Glutamatergic neuron (in vitro differentiated cells): ENCODE results near the gene PCID2. TPM values are rescaled to one million over a fixed set of nuclear protein-coding genes. Genes with fewer than 3 reads are reported as not detected.

Source experiments
- DNase-seq: peaks from one replicate; pipeline ENCODE4 v3.0.0; 2022
- H3K27ac Mint-ChIP-seq: one replicate; pipeline ENCODE4 v1.8.0; 2020; ENCODE audit warnings: mild to moderate bottlenecking, mixed read lengths, inconsistent platforms; ENCODE audit not compliant: unreplicated experiment
- H3K27me3 Mint-ChIP-seq: one replicate; pipeline ENCODE4 v1.8.0; 2020; ENCODE audit warnings: mild to moderate bottlenecking, moderate library complexity, mixed read lengths, inconsistent platforms; ENCODE audit not compliant: unreplicated experiment
- H3K36me3 Mint-ChIP-seq: one replicate; pipeline ENCODE4 v1.8.0; 2020; ENCODE audit warnings: mild to moderate bottlenecking, mixed read lengths, inconsistent platforms; ENCODE audit not compliant: unreplicated experiment
- H3K4me1 Mint-ChIP-seq: one replicate; pipeline ENCODE4 v1.8.0; 2020; ENCODE audit warnings: mild to moderate bottlenecking, low read depth, mixed read lengths, inconsistent platforms; ENCODE audit not compliant: unreplicated experiment
- H3K4me3 Mint-ChIP-seq: one replicate; pipeline ENCODE4 v1.8.0; 2020; ENCODE audit warnings: mild to moderate bottlenecking, mixed read lengths, inconsistent platforms; ENCODE audit not compliant: unreplicated experiment
- H3K9me3 Mint-ChIP-seq: one replicate; pipeline ENCODE4 v1.8.0; 2020; ENCODE audit warnings: mild to moderate bottlenecking, moderate library complexity, mixed read lengths, inconsistent platforms; ENCODE audit not compliant: unreplicated experiment
- total RNA-seq: library from RNA; stranded (reverse); fragmentation: NEBNext Ultra II Directional; extraction: Animal tissue kit (Norgen Biotek cat#: 25700); gene quantifications from one replicate; pipeline ENCODE4 v1.2.1, GENCODE V29; 2021; ENCODE audit not compliant: unreplicated experiment
- TF ChIP-seq, protein P1 (sequence below): fragments of 200-600 bp; sonication (generic); IDR thresholded peaks from one replicate; pipeline ENCODE4 v1.5.0; 2021; ENCODE audit not compliant: partially characterized antibody, unreplicated experiment

Gene PCID2
- total RNA-seq, 1 donor from 2014 or later: 48.4 TPM

DNA sequence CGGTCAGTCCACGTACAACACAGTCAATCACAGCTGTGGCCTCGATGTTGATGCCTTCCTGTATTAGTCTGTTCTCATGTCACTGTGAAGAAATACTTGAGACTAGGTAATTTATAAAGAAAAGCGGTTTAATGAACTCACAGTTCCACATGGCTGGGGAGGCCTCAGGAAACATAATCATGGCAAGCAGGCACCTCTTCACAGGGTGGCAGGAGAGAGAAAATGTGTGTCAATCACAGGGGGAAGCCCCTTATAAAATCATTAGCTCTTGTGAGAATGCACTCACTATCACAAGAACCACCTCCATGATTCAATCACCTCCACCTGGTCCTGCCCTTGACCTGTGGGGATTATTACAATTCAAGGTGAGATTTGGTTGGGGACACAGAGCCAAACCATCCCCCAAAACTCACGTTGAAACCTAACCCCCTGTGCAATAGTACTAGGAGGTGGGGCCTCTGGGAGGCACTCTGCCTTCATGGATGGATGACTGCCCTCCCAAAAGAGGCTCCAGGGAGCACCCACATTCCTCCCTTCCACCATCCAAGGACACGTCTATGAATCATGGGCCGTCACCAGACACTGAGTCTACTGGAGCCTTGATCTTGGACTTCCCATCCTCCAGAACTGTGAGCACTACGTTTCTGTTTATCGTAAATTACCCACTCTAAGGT, 52.4 kb downstream of the PCID2 start:
- no peak for DNase-seq
- H3K4me3 Mint-ChIP-seq: no peak overlapping the region
- TF ChIP-seq, protein P1, sequence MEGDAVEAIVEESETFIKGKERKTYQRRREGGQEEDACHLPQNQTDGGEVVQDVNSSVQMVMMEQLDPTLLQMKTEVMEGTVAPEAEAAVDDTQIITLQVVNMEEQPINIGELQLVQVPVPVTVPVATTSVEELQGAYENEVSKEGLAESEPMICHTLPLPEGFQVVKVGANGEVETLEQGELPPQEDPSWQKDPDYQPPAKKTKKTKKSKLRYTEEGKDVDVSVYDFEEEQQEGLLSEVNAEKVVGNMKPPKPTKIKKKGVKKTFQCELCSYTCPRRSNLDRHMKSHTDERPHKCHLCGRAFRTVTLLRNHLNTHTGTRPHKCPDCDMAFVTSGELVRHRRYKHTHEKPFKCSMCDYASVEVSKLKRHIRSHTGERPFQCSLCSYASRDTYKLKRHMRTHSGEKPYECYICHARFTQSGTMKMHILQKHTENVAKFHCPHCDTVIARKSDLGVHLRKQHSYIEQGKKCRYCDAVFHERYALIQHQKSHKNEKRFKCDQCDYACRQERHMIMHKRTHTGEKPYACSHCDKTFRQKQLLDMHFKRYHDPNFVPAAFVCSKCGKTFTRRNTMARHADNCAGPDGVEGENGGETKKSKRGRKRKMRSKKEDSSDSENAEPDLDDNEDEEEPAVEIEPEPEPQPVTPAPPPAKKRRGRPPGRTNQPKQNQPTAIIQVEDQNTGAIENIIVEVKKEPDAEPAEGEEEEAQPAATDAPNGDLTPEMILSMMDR: no peak
- H3K27ac Mint-ChIP-seq: no peak overlapping the region
- peaks cover 5% of the 10 kb centered on the region for H3K36me3 Mint-ChIP-seq
- H3K27me3 Mint-ChIP-seq: peaks cover 4% of the 10 kb centered on the region
- peaks cover 6% of the 10 kb centered on the region for H3K9me3 Mint-ChIP-seq
- peaks cover 6% of the 10 kb centered on the region for H3K4me1 Mint-ChIP-seq

DNA sequence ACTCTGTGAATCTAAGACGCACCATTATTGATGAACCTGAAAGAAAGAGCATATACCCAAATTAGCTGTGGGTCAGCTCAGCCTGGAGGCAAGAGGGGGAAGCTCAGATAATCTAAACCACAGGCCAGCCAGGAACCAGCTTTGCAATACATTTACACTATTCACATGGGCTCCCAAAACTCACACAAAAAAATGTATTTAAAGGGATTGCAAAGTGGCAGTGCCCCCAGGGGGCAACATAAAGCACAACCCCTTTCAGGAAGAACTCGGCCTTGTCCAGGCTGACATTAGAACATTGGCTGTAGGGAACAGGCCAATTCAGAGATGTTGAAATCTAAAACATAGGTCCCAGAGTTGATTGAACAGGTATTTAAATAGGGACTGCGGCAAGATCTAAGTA, 53.3 kb downstream of the PCID2 start:
- TF ChIP-seq, protein P1: no peak
- Mint-ChIP-seq H3K27me3 (peaks cover 7% of the 10 kb centered on the region), H3K4me1 (peaks cover 7% of the 10 kb centered on the region), H3K36me3 (peaks cover 5% of the 10 kb centered on the region), H3K27ac (no peak overlapping the region), H3K9me3 (peaks cover 8% of the 10 kb centered on the region), H3K4me3 (peak overlapping the region; percentile 68)
- no peak for DNase-seq

DNA sequence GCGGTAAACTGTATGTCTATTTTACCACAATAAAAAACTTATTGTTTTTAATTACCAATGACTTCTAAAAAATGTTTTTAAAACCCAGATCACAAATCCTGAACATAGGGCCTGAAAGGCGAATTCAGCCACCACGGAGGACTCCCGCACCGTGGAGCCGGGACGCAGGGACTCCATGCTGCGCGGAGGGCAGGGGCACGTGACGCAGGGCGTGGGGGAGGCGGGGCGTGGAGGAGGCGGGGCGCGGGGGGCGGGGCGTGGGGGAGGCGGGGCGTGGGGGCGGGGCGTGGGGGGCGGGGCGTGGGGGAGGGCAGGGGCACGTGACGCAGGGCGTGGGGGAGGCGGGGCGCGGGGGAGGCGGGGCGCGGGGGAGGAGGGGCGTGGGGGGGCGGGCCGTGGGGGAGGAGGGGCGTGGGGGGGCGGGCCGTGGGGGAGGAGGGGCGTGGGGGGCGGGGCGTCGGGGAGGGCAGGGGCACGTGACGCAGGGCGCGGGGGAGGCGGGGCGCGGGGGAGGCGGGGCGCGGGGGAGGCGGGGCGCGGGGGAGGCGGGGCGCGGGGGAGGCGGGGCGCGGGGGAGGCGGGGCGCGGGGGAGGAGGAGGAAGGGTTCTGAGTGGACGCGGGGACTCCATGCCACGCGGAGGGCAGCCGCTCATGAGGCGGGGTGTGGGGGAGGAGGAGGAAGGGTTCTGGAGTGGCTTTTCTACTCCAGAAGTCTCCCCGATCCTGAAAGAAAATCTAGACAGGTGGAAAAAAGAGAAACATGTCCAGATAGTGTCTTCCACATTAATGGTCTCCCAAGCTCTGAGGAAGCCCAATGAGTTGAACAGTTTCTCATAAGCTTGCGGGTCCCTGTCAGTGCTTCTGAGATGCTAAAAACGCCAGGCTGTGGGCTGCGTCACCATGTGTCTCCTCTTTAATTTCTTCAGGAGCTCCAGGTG, 54.4 kb downstream of the PCID2 start:
- TF ChIP-seq, protein P1: no peak
- peak; percentile 79 for DNase-seq
- Mint-ChIP-seq H3K4me3 (peak overlapping the region; percentile 82), H3K36me3 (peaks cover 5% of the 10 kb centered on the region), H3K4me1 (peaks cover 8% of the 10 kb centered on the region), H3K27ac (peak overlapping the region; percentile 62), H3K27me3 (peaks cover 7% of the 10 kb centered on the region), H3K9me3 (peaks cover 9% of the 10 kb centered on the region)

DNA sequence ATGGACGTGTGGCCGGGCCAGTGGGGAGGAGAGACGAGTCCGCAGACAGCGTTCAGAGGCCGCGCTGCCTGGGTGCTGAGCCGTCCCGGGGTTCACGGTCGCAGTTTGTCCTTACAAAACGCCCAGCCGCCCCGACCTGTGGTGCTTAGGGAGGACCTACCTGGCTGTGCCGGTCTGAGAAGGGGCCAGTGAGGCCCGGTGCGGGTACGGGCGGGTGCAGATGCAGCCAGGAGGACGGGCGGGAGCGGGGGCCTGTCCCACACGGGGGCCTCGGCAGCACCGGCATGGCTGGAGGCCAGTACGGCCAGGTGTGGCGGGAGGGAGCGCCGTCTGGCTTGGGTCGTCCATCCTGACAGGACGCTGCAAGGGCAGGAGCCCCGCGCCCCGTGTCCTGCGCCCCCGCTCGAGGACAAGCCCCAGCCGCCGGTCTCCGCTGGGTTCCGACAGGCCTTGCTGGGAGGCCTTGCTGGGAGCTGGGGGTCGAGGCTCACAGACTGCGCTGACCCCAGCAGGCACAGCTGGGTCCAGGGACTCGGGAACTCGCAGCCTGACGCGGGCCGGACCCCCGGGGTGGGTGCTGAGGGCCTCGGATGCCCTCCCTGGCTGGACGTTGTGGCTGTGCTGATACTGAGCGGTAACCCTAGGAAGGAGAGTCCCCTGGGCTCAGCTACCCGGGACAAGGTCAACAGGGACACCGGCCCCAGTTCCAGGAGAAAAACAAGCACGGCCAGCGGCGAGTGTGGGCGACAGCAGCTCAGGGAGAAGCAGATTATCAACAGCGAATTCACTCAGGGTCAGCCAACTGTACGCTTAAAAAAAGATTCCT, 55.3 kb downstream of the PCID2 start:
- peak; percentile 38 for DNase-seq
- peaks cover 5% of the 10 kb centered on the region for H3K36me3 Mint-ChIP-seq
- H3K9me3 Mint-ChIP-seq: peaks cover 9% of the 10 kb centered on the region
- H3K4me1 Mint-ChIP-seq: peaks cover 8% of the 10 kb centered on the region
- peaks cover 10% of the 10 kb centered on the region for H3K27me3 Mint-ChIP-seq
- peak overlapping the region; percentile 88 for H3K4me3 Mint-ChIP-seq
- TF ChIP-seq, protein P1: no peak
- H3K27ac Mint-ChIP-seq: peak overlapping the region; percentile 62
